HG02759 (cell line): ENCODE measurements around the gene MAN1B1.
"Not testable (repeated sequence)": the region's sequence is repeated elsewhere in the genome, so short reads cannot be mapped to it uniquely, and the experiment has no call there.

Source experiments
- ATAC-seq: cut with Tn5 transposase; IDR thresholded peaks from one replicate; pipeline ENCODE4 v1.9.1; 2021; ENCODE audit warnings: mild to moderate bottlenecking, moderate library complexity; ENCODE audit not compliant: unreplicated experiment

Gene MAN1B1

DNA sequence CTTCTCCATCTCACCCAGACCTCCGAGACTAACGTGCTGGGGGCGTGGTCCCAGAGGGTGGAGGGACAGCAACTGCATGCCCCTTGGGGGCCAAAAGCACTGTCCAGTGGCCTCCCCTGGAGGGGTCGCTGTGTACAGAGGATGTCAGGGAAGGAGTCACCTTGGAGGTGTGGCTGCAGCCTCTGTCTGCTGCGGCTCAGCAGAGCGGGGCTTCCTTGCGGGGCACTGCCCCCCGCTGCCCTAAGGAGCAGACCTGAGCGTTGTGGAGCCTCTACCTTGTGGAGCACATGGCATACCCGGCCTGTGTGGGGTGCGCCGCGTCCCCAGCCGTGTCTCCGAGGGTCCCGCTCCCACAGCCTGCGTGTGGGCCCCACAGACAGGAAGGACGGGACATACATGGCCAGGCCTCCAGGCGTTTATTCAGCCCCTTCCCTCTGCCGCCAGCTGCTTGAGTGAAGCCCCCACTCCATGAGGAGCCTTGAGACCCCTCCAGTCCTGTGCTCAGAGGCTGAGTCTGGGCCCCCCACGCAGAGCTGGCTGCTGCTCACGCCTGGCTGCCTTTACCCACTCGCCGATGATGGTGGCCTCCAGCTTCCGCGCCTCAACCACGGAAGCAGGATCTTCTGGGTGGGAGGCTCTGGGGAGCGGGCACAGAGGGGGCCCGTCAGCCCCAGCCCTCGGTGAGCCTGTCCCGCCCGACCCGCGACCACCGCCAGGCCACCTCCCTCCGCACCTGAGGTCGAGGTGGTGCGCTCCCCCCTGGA, 23.5 kb downstream of the MAN1B1 start:
- no peak for ATAC-seq

DNA sequence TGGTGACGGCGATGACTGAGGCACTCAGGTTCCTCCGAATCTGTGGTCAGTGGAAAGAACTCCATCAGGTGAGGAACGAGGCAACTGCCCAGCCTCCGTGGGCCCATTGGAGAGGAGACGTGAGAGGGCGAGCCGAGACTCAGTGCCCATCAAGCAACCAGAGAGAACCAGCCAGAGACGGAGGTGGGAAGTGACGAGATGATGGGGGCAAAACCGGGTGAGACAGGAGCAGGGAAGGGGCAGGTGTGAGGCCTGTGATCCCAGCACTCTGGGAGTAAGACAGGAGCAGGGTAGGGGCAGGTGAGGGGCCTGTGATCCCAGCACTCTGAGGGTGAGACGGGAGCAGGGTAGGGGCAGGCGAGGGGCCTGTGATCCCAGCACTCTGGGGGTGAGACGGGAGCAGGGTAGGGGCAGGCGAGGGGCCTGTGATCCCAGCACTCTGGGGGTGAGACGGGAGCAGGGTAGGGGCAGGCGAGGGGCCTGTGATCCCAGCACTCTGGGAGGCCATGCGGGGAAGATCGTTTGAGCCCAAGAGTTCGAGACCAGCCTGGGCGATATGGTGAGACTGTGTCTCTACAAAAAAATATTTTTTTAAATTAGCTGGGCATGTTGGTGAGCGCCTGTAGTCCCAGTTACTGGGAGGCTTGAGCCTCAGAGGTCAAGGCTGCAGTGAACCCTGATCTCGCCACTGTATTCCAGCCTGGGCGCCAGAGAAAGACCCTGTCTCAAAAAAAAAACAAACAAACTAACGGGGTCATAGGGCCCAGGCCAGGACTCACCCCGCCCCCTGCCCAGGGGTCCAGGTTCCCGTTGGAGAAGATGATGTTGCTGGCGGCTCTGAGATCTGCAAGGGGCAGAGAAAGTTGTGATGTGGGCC, 24.4 kb downstream of the MAN1B1 start:
- ATAC-seq: no peak

DNA sequence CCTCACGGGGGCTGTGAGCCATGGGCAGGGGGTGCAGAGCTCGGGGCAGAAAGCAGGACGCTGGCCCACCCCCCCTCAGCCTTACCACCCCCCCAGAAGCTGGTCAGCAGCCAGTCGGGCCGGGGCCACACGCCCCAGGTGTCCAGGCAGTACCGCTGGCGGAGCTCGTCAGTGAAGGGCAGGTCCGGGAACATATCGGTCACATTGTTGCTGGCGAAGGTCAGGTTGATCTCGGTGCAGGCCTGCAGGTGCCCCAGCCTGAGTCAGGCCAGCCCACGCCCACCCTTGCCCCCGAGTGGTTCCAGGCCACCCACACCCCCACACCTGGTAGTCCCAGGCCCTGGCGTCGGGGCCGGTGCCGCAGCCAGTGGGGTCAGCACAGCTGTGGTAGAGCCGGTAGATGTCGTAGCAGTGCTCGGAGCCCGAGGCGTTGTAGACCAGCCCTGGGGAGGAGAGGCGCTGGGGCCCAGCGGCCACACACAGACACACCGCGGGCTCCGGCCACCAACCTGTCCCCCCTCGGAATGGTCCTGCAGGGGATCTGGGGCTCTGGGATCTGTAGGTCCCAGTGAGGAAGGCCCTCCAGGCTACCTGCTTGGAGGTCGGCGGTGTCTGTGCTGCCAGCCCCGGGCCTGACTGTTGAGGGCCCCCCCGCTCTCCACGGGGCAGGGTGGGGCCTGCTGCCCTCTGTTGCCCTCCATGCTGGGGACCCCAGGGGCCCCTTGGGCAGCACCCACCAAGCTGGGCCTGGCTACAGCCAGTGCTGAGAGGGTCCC, 25.2 kb downstream of the MAN1B1 start:
- ATAC-seq: no peak

DNA sequence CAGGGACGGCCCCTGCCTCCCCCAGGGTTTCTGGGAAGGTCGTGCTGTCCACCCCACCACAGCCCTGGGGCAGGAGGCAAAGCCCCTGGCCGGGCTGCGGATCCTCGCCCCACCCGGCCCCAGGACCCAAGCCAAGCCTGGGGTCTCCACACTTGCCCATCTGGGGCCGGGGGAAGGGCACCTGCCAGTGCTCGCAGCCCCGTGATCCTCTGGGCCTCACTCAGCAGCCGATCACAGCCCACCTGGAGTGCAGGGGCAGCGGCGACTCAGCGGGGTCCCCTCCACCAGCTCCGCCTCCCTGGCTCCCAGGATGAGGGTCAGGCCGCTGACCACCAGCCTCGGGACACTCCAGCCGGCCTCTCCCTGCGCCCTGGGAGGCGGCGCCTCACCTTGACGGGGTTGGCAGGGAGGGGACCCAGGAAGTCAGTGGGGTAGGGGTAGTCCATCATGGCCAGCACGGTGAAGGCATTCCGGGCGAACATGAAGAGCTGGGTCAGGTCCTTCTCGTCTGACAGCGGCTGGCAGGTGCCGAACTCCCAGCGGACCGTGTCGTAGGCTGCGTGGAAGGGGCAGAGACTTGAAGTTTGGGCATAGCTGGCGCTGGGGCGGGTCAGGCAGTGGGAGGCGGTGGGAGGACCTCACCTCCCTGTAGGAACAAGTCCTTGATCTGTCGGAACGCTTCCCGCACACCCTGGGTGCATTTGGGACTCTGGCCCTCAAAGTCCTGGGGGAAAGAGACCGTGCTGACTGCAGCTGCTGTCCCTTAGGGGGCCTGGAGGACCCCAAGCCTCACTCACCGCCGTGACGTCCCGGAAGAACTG, 26.0 kb downstream of the MAN1B1 start:
- no peak for ATAC-seq

DNA sequence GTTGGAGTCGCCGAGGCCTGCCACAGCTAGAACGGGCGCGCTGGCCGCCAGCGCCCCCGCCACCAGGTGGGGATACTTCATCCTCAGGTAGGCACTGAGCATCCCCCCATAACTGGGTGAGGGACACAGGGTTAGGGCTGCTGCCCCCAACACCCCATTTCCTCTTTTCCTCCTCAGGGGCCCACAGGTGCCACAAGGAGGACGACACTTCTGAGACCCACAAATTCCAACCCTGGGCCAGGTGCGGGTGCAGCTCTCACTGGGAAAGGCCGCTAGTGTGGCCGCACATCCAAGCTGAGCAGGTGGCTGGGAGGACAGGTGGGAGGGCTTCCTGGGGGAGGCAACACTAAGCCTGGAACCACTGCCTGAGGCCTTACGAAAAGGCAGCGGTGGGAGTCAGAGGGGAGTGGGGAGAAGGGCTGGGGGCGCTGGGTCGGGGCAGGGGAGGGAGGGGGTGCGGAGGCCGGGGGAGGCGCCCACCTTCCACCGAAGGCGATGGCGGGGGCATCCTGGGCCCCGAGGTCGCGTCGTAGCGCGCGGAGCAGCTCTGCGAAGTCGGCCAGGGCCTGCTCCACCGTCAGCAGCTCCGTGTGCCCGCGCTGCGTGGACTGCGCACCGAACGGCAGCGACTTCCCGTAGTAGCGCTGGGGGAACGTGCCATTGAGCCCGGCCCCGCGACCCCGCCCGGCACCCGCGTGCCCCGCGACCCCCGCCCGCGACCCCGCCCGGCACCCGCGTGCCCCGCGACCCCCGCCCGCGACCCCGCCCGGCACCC, 26.8 kb downstream of the MAN1B1 start:
- no peak for ATAC-seq

GRCh38 chr9:137114220-137114612, 27.4 kb downstream of the MAN1B1 start:
- peak; percentile 6 for ATAC-seq

DNA sequence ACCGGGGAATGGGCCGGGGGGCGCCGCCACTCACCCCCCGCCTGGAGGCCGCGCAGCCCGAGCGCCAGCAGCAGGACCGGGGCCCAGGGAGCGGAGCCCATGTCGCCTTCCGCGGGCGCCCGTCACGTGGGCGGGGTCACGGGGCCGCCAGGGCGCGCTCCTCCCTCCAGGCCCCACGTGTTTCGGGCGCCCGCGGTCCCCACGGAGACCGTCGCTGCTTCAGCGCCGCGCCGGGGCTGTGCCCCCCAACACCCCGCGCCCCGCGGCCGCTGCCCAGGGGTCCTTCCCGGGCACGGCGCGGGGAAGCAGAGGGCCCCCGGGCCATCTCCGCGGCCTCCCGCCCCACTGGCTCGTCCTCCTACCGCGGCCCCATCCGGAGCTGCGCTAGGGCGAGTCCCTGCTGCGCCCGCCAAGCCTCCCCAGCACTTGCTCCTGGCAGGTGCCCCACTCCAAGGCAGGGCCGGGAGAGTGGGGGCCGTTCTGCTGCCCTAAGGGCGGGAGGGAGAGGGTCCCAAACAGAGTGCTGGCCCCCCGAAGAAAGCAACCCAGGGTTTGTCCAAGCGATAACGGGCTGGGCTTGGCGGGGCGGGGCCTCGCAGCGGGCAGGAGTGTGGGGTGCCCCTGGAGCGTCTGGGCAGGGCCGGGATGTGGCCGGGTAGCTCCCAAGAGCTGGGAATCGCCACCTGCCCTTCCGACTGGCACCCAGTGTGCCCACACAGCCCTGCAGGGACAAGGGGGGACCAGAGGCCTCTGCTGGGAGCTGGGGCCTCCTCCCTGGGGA, 28.0 kb downstream of the MAN1B1 start, which contains the start of gene DPP7:
Gene DPP7, minus strand, starts transcription at position 121 of the 781 bp plus-strand sequence. Its CDS starts 20 bp downstream, at position 101.
- peak; percentile 88 for ATAC-seq

DNA sequence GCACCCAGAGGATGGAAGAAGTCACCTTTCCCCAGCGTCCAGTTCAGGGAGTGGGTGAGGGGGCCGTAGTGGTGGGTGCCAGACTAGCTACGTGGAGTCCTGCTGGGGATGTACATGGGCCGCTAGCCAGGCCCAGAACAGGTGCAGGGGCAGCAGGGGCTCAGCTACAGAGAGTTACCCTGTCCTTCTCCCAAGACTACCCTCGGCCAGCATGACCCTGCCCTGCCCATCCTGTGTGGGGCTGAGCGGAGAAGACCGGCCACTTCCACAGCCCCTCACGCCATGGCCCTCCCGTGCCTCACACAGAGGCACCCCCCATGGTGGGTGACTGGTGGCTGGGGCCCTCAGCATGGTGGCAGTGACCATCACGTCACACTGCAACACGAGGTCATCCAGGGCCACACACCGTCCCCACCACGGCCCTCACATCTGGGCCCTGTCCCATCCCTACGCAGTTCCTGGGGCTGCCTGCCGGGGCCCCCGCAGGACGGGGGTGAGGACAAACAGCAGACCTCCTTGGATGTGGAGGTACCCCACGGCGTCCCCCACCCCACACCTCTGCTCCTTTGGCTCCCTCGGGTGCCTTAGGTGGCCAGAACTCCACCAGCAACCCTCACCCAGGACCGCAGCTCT, 28.7 kb downstream of the MAN1B1 start:
- ATAC-seq: no peak

DNA sequence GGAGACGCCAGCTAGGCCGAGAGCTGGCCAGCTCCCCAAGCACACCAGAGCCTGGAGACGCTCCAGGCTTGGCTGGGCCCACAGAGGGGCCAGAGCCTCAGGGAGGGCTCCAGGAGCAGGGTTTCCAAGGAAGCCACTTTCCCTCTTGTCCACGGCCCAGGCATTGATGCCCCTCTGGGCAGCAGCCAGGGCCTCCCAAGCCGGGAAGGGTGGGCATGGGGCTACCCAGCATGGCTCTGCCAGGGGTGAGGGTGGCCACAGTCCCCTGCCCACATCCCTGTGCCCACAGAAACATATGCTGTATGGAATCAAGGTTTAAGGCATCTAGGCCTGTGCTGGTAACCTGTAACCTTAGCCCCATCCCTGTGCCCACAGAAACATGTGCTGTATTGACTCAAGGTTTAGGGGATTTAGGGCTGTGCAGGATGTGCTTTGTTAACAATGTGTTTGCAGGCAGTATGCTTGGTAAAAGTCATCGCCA, 29.3 kb downstream of the MAN1B1 start:
- no peak for ATAC-seq

GRCh38 chr9:137116728-137117127, 29.9 kb downstream of the MAN1B1 start:
- no peak for ATAC-seq

DNA sequence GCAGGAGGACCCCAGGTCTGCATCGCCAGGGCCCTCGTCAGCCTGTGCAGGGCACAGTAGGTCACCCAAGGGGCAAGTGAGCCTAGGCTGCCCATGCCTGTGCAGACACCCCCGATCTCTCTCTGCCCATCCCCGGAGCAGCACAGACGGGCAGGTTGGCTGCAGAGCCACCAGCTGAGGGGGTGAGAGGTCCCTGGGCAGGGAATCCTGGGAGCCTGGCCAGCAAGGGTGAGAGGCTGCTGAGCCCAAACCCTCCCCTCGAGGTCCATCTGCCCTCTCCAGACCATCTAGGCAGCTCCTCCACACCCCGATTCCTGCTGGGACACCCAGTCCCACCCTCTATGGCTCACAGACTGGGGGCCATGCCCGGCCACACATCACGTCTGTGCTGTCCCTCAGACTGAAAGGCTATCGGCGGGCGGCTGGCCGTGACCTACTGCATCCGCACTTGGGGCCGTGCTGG, 30.5 kb downstream of the MAN1B1 start:
- no peak for ATAC-seq

DNA sequence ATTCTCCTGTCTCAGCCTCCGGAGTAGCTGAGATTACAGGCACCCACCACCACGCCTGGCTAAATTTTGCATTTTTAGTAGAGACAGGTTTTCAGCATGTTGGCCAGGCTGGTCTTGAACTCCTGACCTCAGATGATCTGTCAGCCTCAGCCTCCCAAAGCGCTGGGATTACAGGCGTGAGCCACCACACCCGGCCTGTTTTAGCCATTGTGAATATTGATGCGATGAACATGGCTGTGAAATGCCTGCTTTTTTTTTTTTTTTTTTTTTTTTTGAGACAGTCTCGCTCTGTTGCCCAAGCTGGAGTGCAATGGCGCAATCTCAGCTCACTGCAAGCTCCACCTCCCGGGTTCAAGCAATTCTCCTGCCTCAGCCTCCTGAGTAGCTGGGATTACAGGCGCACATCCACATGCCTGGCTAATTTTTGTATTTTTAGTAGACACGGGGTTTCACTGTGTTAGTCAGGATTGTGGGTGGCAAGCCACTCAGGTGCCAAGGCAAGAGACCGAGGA, 31.4 kb downstream of the MAN1B1 start:
- ATAC-seq: not testable (repeated sequence)

DNA sequence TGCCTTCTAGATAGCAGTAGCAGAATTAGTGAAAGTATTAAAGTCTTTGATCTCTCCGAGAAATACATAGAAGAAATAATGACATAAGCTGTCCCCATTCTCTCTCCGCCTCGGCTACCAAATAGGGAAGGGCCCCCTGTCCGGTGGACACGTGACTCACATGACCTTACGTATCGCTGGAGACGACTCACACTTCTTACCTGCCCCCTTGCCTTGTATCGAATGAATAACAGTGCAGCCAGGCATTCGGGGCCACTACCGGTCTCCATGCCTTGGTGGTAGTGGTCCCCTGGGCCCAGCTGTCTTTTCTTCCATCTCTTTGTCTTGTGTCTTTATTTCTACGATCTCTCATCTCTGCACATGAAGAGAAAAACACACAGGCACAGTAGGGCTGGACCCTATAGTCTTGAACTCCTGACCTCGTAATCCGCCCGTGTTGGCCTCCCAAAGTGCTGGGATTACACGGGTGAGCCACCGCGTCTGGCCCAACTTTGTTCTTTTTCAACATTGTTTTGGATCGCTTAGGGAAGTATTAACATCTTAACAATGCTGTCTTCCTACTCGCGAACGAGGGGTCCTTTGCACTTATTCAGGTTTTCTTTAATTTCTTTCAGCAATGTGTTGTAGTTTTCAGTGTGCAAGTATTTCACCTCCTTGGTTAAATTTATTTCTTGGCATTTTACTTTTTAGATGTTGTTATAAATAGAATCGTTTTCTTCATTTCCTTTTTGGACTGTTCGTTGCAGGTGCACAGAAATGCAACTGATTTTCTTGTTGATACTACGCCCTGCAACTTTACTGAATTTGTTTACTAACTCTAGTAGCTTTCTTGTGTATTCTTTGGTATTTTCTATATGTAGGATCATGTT, 35.4 kb downstream of the MAN1B1 start:
- ATAC-seq: not testable (repeated sequence)

GRCh38 chr9:137122796-137123467, 36.1 kb downstream of the MAN1B1 start:
- ATAC-seq: not testable (repeated sequence)

- no peak for ATAC-seq
Observed at GRCh38 chr9:137123468-137123837, 36.7 kb downstream of the MAN1B1 start.

DNA sequence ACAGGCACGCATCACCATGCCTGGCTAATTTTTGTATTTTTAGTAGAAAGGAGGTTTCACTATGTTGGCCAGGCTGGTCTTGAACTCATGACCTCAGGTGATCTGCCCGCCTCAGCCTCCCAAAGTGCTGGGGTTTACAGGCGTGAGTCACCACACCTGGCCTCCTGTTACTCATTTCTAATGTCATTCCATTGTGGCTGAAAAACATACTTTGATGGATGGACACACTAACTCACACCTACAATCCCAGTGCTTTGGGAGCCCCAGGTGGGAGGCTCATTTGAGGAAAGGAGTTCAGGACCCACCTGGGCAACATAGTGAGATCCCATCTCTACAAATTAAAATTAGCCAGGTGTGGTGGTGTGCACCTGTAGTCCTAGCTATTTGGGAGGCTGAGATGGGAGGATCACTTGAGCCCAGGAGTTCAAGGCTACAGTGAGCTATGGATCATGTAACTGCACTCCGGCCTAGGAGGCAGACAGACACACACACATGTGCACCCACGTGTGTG, 37.2 kb downstream of the MAN1B1 start:
- not testable (repeated sequence) for ATAC-seq
